Peyer's patch (tissue), 4 donors: Measurements from ENCODE around the gene SELENOI.

Experiments
- POLR2A ChIP-seq, 2 donors: fragments of 450-650 bp; IDR thresholded peaks; one replicate each; pipeline ENCODE4 v1.5.1; 2017; ENCODE audit warnings: antibody characterized with exemption in 2 of 2, mild to moderate bottlenecking in 2 of 2, moderate library complexity in 2 of 2
- TF ChIP-seq, protein P1 (sequence below), 6 experiments: fragments of 450-650 bp in 4 of 6; fragments of 200-600 bp in 2 of 6; sonication (generic) in 1 of 6; IDR thresholded peaks; one replicate each; pipeline ENCODE4 v1.5.1; 2017 to 2019; ENCODE audit warnings: antibody characterized with exemption in 6 of 6, mild to moderate bottlenecking in 3 of 6, moderate library complexity in 1 of 6

DNA sequence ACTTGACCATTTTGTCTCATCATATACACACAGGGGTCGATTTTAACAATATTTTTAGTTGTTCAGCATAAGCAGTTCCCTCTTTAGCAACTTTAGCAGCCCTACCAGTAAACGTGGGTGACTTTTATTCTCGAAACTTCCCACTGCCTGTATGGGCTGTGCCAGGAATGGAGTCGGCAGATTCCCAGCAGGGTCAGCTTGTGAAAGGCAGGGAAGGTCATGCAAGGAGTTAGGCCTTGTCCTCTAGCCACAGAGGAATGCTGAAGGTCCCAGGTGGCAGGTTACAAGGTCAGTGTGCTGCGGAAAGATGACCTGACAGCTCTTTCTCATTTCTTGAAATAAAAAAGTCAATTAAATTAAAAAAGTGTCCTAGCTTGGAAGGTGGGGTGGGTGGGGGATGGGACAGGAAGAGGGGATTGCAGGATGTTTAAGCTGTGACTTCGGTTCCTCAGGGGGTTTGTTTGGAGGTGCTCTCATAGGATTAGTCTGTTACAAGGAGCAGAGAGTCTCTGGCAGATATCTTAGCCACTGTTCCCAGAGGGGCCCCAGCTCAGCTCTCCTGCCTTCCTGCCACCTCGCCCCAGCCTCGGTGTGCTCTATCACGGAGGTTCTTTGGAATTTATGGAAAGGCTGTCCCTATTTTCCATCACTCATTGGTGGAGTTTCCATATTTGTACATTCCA is 77.1 kb downstream of the SELENOI start:
- TF ChIP-seq, protein P1, sequence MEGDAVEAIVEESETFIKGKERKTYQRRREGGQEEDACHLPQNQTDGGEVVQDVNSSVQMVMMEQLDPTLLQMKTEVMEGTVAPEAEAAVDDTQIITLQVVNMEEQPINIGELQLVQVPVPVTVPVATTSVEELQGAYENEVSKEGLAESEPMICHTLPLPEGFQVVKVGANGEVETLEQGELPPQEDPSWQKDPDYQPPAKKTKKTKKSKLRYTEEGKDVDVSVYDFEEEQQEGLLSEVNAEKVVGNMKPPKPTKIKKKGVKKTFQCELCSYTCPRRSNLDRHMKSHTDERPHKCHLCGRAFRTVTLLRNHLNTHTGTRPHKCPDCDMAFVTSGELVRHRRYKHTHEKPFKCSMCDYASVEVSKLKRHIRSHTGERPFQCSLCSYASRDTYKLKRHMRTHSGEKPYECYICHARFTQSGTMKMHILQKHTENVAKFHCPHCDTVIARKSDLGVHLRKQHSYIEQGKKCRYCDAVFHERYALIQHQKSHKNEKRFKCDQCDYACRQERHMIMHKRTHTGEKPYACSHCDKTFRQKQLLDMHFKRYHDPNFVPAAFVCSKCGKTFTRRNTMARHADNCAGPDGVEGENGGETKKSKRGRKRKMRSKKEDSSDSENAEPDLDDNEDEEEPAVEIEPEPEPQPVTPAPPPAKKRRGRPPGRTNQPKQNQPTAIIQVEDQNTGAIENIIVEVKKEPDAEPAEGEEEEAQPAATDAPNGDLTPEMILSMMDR (IDR thresholded peaks at IDR 0.05), result no peak
- no peak for TF ChIP-seq POLR2A (IDR thresholded peaks at IDR 0.05)
